NCI-H82 treated with DMSO at 0.1 percent for 48 hours (cell line): ENCODE measurements around the gene LY9.

Experiments
- DNase-seq: peaks from one replicate; lab custom pipeline; 2025; ENCODE audit not compliant: unreplicated experiment; lab: John Stamatoyannopoulos, UW

Gene LY9

DNA sequence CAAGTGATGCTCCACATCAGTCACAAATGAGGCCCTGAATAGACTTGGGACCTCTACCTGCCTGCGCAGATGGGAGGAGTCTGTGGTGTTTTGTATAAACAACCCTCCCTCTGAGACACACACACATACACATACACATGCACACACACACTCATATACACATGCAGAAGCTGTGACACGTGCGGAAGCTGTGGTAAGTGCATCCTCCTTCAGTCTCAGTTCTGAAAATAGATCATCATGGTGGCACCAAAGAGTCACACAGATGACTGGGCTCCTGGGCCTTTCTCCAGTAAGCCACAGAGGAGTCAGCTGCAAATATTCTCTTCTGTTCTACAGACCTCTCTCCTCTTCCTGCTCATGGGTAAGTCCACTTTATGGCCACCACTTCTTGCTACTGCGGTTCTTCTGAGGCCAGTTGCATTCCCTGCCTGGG lies at the start of gene LY9:
Gene LY9 (plus strand): TSS at position 224 of the 433 bp plus-strand sequence. CDS start 14 bp downstream, at position 238.
- DNase-seq: no peak

DNA sequence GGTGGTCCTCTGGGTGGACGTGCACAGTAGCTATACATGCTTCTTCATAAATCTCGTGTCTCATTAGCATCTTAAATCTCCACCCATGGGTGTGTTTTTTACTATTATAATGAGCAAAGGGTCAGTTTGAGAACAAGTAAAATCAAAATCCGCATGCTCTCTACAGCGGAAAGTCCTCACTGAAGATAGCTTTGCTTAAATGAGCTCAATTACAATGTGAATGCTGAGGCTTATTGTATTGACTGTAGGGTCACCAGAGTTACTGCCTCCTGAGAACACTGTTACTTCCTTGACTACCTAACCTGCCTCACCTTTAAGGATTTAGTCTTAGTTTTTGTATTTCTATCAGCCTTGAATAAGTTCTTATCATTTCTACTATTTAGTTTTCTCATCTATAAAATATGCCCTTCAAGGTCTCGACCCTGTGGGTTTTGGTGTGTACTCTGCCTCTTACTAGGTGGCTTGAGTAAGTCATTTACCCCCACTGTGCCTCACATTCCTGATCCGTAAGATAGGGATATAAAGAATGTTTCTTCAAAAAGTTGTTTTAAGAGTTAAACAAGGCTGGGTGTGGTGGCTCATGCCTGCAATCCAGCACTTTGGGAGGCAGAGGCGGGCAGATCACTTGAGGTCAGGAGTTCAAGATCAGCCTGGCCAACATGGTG lies 49.0 kb upstream of the LY9 start:
- no peak for DNase-seq

DNA sequence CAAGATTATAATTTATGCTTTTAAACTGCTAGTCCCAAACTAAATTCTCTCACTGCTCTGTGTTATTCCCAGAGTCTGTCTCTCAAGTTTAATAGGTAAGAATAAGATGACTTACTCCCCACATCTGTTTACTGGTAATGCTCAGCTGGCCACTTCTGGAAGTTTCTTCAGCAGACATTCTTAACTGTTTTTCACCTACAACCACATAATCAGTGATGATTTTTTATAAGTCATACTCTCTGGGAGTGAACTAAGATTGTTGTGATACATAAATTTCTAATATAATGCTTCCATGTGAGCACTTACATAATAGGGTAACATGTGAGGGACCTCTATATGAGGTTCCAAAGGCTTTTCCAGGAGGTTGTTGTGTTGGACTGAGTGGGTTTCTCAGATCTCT lies 48.3 kb upstream of the LY9 start:
- DNase-seq: no peak

GRCh38 chr1:160748181-160748877 lies 47.6 kb upstream of the LY9 start:
- no peak for DNase-seq

DNA sequence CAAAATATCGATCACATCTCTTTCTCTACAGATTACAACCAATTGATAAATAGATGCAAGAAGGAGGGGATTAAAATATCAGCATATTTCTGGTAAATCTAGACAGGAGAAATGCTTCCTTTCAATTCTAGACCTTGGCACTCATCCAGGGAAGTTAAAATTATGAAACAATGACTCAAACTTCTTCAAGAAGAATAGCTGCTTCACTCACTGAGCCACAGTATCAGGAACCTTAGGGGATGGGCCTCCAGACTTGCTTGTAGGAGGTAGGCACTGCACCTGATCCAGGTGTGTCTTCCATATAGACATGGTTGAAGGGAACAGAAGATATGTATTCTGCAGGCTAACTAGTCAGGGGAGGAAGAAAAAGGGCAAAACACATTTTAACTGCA lies 47.1 kb upstream of the LY9 start:
- no peak for DNase-seq

DNA sequence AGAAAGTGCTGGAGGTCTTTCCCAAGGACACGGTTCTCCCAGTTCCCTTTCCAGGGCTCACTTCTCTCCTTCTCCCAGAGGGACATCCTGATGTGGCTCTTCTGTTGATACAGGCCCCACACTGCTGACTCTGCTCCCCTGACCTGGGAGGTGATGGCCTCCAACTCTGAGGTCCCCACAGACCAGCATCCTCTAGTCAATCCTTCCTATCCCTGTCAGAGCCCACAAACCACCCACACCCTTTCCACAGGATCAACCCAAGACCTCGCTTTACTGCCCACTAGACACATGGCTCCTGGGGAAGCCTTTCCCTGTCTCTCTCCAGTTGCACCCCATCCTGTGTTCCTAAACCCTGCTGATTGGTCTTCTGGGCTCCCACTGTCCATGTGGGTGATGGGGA lies 45.4 kb upstream of the LY9 start:
- no peak for DNase-seq

- DNase-seq: no peak
Measured at GRCh38 chr1:160752406-160752805, 43.6 kb upstream of the LY9 start.

- no peak for DNase-seq
Measured at GRCh38 chr1:160752924-160753323, 43.0 kb upstream of the LY9 start.

GRCh38 chr1:160753594-160753993 lies 42.4 kb upstream of the LY9 start:
- no peak for DNase-seq

GRCh38 chr1:160755461-160755860 lies 40.5 kb upstream of the LY9 start:
- DNase-seq: no peak

DNA sequence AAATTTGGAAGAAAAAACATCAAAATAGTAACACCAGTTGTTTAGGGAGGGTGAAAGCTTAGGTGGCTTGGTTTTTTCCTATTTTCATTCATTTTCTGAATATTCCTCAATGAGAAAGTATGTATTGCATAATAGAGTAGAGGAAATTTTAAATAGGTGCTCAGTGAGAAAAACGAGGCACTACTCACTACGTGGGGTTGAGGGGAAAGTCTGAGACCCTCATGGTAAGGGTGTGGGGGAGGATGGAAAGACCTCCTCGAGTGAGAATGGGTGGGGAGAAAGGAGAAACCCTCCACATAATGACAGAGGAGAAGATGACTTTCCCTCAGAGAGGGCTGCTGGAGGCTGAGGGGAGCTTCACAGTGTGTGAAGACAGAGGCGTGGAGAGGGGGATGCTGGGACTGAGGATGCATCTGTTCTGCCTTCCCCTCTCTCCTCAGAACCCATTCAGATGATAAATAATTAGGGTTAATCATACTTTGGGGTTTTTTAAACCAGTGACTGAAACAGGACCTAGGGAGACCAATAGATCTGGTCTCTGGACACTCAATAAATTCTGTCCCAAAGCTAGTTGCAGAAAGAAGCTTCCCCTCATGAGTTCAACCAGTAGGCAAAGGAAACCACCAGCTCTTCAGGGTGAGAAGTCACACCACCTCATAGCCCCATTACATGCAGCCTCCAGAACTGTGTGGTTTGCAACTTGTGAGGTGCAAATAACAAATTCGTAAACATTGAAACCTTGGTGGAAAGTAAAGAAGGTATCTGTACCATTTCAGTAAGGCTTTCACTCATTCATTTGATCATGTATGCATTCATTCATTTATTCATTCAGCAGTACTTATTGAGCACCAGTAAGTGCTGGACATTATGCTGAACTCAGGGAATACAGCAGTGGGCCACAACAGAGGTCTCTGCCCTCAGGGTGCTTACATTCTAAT lies 39.8 kb upstream of the LY9 start:
- DNase-seq: no peak

DNA sequence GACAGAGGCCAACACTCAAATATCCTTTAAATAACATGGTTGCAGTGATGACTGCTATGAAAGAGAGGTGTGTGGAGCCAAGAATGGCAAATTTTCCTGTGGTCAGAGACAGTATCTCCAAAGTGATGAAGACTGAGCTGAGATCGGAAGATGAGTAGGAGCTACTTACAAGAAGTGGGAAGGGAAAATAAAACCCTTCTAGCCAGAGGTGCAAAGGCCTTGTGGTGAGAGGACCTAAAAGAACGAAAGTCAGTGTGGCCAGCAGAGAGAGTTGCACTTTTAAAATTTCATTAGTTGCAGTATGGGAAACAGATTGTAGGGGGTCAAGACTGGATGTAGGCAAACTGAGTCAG lies 39.1 kb upstream of the LY9 start:
- DNase-seq: no peak

- DNase-seq: no peak
Measured at GRCh38 chr1:160758521-160758920, 37.5 kb upstream of the LY9 start.

DNA sequence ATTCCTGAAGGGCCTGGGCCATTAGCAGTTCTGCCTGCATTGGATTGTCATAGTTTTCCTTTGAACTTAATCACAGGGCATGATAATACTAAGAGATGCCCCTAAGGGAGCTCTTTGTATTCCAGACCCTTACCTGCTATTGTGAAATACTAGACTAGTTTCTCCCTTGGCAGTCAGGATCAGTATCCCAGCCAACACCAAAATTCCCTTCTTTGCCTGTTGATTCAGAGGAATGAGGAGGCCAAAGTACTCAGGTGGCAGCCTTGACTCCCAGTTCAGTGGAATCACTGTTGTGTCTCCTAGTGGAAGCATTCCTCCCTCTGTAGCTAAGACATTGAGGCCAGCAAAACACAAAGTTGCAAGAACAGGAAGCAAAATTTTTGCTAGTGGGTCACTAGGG lies 36.2 kb upstream of the LY9 start:
- DNase-seq: no peak

DNA sequence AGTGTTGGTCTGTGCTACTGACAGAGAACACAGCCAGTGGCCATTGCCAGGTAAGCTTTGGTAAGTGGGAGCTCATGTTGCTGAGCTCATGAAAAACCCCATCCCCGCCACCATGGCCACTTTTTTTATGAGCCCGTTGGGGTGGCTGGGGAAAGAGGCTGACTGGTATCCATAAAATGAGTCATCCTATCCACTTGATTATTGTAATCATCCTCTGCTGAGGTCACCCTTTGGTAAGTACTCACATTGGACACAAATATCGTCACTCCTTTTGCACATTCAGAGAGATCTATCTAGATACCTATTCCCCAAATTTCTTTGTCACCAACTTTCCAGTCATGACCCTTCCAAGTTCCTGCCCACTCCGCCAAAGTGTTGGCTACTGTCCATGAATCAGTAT lies 34.9 kb upstream of the LY9 start:
- DNase-seq: no peak

DNA sequence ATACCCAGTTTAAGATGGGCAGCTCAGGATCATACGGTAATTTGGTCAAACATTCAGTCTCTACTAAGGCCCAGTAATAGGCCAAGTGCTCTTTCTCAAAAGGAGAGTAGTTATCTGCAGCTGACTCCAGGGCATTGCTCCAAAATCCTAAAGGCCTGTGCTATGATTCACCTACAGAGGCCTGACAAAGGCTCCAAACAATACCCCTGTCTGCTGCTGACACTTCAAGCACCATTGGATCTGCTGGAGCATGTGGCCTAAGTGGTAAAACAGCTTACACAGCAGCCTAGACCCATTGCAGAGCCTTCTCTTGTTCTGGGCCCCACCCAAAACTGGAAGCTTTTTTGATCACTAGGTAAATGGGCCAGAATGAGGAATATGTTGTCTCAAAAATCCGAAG lies 34.1 kb upstream of the LY9 start:
- no peak for DNase-seq

GRCh38 chr1:160763993-160764392 lies 32.0 kb upstream of the LY9 start:
- DNase-seq: no peak

- no peak for DNase-seq
Measured at GRCh38 chr1:160767395-160768294, 28.3 kb upstream of the LY9 start.

- DNase-seq: no peak
Measured at GRCh38 chr1:160768295-160768657, 27.7 kb upstream of the LY9 start.

- DNase-seq: no peak
Measured at GRCh38 chr1:160772331-160772730, 23.6 kb upstream of the LY9 start.

DNA sequence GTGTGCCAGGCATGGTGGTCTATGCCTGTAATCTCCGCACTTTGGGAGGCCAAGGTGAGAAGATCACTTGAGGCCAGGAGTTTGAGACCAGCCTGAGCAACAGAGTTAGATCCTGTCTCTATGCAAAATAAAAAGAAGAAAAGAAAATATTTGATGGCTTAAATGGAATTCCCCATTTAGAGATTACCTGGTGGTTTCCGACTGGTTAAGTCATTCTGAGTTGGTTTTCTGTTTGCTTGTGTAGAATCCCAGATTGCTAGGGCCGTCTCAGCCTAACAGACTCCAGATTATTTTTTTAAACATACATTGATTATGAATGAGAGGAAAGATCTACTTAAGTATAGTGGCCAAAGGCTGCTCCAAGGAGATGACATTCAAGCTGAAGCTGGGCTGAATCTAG lies 22.9 kb upstream of the LY9 start:
- DNase-seq: no peak
